Stimulated activated CD4-positive, alpha-beta T cell treated with anti-CD3 and anti-CD28 coated beads, Interleukin-15, amount 100 ng/mL, for 24 hours (primary cell): Measurements from ENCODE around the gene SETD9.
A peak's percentile ranks its signal among the peaks of the same experiment; 100 is the strongest.

Experiments used
- DNase-seq: peaks from one replicate; pipeline ENCODE4 v3.0.0-alpha.2; 2020

Gene SETD9, protein sequence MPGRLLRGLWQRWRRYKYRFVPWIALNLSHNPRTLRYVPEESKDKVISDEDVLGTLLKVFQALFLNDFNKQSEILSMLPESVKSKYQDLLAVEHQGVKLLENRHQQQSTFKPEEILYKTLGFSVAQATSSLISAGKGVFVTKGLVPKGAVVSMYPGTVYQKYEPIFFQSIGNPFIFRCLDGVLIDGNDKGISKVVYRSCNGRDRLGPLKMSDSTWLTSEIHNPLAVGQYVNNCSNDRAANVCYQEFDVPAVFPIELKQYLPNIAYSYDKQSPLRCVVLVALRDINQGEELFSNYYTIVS

GRCh38 chr5:56909294-56910209 lies at the start of gene SETD9:
Gene SETD9 (plus strand): TSS chr5:56909596. CDS start chr5:56909646, 50 bp downstream.
- peak; percentile 98 for DNase-seq

GRCh38 chr5:56861893-56862485 lies 47.4 kb upstream of the SETD9 start:
- DNase-seq, result no peak

DNA sequence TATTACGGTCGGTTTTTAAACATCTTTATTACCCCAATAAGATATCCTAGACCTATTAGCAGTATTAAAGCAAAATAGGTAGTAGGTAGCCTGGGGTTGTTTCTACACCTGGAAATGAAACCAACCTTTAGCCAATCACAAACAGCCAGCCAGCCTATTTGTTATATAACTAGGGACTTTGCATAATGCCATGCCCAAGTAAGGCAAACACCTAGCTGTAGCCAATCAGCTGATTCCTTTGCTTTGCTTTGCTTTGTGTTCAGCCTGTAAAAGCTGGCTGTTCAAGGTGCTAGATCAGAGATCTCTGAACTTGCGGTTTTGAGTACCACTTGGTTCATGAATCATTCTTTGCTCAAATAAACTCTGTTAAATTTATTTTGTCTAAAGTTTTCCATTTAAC lies 46.5 kb upstream of the SETD9 start:
- no peak for DNase-seq

- no peak for DNase-seq
These were observed 37.6 kb upstream of the SETD9 start for GRCh38 chr5:56871777-56872176.

GRCh38 chr5:56873056-56873455 lies 36.3 kb upstream of the SETD9 start:
- DNase-seq, result no peak

- DNase-seq, result no peak
These were observed 33.1 kb upstream of the SETD9 start for GRCh38 chr5:56876327-56876726.

DNA sequence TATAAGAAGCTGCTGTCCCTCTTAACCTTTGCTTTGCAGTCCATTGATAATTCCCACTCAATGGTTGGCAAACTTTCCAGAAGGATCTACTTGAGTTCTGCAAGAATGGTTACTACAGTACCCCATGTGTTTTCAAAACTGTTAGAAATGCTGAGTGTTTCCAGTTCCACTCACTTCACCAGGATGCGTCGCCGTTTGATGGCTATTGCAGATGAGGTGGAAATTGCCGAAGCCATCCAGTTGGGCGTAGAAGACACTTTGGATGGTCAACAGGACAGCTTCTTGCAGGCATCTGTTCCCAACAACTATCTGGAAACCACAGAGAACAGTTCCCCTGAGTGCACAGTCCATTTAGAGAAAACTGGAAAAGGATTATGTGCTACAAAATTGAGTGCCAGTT lies 27.8 kb upstream of the SETD9 start:
- DNase-seq, result no peak

DNA sequence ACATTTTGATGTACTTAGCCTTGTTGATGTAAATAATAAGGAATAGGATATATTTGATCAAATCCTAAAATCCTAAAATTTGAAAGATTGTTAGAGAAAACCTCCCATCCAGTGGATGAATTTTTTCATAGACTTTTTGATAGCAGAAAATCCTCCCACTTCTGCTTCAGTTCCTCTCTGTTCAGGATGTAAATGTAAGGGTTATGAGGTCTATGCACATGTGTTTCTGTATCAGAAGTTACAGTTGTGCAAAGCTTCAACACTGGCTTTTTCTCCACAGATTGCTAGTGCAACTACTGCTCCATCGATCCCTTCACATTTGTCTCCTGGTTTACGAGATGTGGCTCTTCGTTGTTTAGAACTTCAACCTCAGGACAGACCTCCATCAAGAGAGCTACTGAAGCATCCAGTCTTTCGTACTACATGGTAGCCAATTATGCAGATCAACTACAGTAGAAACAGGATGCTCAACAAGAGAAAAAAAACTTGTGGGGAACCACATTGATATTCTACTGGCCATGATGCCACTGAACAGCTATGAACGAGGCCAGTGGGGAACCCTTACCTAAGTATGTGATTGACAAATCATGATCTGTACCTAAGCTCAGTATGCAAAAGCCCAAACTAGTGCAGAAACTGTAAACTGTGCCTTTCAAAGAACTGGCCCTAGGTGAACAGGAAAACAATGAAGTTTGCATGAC lies 16.0 kb upstream of the SETD9 start:
- DNase-seq, result no peak

DNA sequence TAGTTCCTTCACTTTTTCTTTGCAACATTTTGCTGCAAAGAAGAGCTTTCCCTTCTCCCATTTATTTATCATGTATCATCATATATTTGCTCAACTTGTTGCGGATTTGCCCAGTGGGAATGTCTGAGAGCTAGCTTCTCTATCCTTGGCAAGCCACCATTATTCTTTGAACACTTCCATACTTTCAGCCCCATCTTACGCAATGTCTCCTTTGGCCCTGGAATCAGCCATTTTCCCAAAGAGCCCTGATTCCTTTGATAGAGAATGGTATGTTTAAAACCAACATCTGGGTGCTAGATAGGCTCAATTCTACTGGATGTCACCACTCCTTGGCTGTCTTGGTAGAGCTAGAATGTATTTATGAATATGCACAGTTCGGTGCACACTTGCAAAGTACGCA lies 12.6 kb upstream of the SETD9 start:
- no peak for DNase-seq

GRCh38 chr5:56898213-56898612 lies 11.2 kb upstream of the SETD9 start:
- DNase-seq, result no peak

DNA sequence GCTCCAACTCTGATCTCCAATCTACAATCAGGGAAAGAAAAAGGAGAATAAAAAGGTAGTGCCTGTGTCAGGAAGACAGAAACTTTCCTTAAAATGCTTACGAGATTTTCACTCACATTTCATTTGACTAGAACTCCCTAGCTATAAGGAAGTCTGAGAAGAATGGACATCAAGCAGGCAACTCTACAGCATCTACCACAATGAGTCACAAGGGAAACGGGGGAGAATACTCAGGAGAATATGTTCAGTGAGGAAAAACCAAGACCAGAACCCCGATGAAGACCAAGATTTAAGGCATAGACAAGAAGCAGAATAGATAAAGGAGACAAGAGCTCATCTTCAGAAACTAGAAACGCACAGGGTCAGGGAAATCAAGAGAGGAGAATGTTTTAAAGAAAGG lies 9.0 kb upstream of the SETD9 start:
- DNase-seq, result no peak

GRCh38 chr5:56900858-56901578 lies 8.4 kb upstream of the SETD9 start:
- DNase-seq, result peak; percentile 15

DNA sequence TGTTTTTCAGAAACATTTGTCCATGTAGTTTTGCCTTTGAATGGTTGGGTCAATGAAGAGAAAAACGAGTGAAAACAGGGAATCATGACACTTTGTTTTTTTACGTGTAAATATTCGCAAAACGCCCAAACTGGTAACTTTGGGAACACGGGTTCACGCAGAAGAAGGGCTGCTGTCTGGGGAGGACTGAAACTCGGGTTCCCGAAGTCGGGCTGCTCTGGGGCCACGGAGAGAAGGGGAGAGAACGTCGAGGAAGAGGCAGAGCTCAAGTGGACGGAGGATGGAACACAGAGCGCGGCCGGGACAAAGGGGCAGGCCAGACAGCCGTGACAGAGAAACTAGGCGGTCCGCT lies 478 bp upstream of the SETD9 start:
- no peak for DNase-seq

- peak; percentile 58 for DNase-seq
These were observed 992 bp downstream of the SETD9 start for GRCh38 chr5:56910210-56910965.

GRCh38 chr5:56913766-56914165 lies 4.4 kb downstream of the SETD9 start:
- no peak for DNase-seq

GRCh38 chr5:56914678-56915077 lies 5.3 kb downstream of the SETD9 start:
- DNase-seq, result no peak

GRCh38 chr5:56917534-56917933 lies 8.1 kb downstream of the SETD9 start:
- no peak for DNase-seq

DNA sequence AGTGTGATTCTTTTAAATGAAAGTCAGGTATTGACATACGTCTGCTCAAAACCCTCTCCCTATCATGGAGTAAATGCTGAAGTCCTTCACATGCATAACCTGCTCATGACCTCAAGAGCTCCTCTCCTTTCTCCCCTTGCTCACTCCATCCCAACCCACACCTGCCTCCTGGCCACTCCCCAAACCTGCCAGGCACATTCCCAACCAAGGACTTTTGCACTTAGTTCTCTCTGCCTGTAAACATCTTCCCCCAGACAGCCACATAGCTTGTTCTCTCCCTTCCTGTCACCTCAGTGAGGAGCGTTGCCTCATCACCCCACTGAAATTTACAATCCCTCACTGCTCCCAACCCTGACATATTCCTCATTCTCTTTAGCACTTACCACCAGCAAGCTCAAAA lies 8.7 kb downstream of the SETD9 start:
- no peak for DNase-seq

DNA sequence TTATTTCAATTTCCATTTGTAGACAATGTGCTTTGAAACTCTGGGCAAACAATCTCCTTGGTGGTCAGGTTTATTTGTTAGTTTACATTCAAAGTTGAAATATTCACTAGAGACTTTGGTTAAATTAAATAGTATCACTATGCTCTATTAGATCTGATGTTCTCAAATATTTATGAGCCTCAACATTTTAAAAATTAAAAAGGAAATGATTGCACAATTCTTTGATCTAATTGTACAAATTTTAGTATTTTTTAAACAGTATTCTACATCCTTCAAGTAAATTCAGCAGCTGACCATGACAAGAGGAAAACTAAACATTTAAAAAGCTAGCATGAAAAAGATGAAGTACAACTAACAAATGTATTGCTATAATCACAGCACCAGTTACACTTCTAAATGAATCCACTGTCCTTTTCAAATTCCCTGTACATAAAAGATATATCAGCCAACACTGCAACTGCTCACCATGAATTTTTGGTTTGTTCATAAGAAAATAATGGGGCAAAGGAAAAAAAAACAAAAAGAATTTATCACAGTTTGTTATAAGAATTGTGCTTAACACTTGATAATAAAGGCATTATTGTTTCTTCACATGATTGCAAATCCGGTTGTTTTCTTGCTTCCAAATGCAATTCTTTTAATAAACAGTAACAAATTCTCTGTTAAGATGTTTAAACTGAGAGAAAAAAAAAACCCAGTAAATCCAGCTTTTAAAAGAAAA lies 10.7 kb downstream of the SETD9 start:
- DNase-seq, result no peak

- no peak for DNase-seq
These were observed 13.5 kb downstream of the SETD9 start for GRCh38 chr5:56922922-56923321.

DNA sequence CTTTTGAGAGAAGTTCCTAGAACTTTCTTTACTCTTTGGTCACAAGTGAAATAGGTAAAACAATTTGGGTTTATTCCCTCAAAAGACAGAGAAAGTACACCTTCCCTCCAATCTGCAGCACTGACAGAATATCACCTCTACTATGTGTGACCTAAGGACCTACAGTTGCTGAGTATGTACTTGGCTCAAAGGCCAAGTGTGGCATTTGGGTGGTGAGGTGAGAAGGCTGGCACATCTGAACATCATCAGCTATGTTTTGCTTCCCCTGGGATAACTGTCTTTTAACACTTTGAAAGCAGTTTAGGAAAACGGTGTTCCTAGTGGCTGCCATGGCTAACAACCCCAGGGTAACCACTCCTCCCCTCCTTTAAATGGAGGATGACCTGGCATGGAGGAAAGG lies 24.9 kb downstream of the SETD9 start:
- DNase-seq, result no peak
